HG03060 (cell line): ENCODE data around the gene VAPB.

ENCODE experiments used
- ATAC-seq: cut with Tn5 transposase; IDR thresholded peaks from one replicate; pipeline ENCODE4 v1.9.1; 2021; ENCODE audit warnings: low read depth, moderate number of reproducible peaks; ENCODE audit not compliant: unreplicated experiment

Gene VAPB

DNA sequence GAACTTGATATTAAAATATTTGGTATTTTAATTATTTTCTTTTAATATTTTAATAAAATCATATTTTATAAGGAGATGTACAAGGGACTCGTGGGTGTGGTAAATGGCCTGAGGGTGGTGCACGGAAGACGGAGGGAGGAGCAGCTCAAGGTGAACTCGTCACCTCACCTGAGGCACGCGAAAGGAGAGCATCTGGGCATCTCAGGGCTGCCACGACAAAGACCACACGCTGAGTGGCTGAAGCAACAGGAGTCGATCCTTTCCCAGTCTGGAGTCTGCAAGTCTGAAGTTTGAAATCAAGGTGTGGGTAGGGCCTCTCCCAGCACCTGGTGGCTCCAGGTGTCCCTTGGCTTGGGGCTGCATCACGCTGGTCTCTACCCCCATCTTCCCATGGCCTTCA is 86.4 kb downstream of the VAPB start:
- ATAC-seq, result no peak

DNA sequence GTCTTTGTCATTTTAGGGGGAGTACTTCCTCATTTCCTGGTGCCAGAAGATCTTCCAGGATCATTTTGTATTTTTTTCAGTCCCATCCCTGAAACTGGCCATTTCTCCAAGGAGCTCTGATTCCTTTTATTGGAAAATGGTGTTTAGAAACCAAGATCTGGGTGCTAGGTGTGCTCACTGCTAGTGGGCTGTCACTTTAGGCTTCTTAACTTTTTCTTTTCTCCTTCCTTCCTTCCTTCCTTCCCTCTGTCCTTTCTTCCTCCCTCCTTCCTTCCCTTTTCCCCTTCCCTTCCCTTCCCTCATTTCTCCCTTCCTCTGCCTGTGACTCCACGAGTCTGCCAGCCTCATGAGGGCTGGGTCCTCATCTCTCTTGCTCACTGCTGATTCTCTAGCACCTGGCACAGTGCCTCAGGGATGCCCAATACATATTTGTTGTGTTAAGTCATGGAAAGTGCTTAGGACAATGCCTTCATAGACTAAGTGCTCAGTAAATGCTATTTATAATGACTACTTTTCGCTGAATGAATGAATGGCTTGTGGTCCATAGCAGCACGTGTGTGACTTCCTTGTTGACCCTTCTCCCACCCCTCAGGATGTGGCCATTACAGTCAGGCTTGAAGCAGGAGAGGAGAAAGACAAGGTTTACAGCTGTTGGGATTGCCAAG is 89.2 kb downstream of the VAPB start:
- no peak for ATAC-seq

DNA sequence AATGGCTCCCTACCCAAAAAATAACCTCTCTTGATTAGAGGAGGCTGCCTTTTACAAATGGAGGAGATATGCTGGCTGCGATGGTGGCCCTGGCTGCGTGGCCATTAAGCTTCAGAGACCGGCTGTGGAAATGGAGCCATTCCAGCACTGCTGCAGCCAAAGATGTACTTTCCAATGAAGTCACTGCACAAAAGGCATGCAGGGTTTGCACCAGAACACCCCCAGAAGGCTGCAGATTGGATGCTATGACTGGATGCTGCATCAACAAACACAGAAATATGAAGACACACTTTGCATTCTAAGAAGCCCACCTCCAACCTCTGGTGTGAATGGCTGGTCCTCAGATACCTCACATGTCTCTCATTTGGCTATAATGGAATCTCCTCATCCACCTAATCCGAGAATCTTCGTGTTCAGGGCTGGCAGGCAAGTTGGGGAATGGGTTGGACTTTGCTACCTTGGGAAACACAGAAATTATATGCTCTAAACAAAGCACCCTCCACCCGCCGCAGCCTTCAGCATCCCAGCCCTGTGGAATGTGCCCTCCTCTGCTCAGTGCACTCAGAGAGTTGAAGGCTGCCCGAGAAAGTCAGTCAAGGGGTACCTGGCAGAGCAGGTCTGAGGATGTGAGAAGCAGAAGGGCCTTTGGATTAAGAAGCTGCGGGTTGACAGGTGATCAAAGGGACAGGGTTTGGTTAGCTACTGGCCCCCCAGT is 90.9 kb downstream of the VAPB start:
- ATAC-seq, result no peak

DNA sequence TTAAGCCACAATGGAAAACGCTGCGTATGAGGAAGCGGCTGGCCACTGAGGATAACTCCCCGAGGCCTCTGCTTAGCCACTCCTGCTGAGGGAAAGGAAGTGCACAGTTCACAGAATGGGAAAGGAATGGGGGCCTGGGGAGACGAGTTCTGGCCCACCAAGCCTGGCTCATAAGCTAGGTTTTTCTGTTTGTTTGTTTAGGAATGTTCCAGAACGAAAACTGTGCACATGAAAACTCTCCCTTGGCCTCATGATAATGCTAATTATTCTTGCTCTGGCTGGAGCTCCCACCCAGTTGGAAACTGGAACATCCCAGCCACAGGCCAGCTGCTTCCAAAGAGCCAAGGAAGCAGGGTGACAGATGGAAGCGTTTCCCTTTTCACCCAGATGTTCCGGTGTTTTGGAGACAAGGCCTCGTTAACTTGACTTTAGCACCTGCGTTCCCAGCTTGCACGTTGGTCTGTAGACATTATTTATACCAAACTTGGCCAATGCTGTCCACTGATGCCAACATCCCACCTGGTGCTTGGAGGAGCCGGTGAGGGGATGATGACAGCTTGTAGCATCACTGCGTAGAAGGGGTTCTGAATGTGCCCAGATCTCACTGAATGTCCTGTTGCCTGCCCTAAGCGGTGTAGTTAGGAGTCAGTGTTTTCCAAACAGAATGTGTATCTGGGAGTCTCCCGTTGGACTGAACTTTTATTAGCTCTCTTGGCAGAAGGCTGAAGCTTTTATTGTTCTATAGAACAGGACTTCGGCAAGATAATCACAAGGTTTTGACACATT is 91.7 kb downstream of the VAPB start:
- no peak for ATAC-seq

DNA sequence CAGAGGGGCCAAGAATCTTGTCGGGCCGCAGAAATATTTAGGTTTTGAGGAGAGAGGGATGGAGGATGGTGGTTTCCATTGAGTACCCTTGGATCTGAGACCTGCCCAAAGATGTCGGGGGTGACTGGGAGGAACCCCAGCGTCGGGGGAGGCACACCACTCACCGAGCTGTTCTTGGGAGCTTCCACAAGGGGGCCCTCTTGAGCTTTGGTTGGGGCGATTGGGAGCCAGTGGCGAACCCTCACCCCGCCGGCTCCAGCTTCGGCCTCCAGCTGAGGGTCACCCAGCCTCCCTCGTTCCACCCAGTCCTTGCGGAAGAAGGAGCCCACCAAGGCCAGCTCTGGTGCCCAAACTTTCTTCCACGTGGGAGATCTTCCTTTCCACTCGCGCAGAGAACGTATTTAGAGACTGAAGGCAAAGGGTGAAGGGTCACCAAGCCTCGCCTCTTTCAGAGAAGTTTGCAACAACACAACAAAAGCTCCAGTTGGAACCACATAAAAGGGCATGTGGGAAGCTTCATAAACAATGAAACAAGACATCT is 92.5 kb downstream of the VAPB start:
- ATAC-seq, result no peak

DNA sequence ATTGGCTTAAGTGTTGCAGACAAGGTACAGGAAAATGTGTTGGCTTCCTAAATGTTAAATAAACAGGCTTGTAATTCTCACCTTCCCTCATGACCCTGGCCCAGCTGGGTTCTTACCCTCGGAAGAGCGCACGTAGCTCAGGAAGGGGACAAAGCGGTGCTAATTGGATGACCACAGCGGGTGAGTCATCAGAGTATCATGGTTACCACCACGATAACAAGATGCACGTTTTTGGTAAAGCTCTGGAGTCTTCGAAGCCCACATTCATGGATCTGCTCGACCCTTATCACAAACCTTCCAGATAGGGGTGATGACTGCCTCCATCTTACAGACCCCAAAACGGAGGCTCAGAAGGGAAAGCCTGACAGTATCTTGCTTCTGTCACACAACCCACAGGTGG is 93.4 kb downstream of the VAPB start:
- no peak for ATAC-seq

DNA sequence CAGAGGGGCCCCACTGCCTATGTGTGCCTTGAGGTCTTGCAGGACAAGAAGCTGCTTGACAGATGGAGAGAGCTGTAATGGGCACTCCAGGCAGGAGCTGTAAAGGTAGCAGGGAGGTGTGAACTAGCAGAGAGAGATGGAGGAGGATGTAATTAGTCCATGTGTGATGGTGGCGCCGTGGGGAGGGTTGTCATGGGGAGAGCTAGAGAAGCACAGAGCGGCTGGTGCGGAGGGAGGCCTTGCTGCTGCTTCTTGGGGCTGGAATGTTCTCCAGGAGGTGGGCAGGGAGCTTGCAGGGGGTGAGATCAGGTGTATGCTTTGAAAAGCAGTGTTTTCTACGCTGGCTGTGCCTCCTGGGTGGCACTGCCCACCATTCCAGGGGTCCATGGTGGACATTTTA is 94.0 kb downstream of the VAPB start:
- no peak for ATAC-seq

DNA sequence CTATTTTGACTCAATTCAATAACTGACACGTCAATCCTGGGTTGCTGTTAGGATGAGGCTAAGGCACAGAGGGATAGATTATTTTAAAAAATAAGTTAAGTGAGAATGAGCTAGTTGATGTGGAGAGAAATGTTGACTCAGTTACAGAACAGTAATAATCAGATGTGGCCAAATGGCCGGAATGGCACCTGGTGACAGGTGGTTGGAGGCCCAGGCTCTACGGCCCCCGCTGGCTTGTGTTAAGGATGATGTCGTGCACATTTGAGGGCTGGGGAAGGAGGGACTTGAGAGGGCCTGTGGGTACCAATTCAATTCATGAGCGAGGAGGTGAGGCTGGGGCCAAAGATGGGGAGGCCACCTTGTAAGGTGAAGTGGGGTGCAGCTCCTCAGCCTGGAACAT is 94.4 kb downstream of the VAPB start:
- no peak for ATAC-seq

DNA sequence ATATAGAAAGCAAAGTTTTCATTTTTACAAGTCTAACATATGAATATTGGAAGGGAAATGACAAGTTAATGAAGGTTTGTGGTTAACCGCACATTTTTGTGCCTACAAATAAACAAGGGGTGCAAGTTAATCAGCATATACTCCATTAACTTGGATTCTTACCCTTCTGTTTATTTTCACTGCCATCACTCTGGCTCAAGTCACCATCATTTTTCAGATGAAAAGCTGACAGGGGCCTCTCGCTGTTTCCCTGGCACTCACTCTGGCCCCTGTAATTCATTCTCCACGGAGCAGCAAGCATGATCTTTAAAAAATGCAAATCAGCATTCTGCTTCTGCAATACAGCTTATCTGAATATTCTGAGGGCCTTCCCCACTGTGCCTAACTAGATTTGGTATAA is 96.4 kb downstream of the VAPB start:
- ATAC-seq, result no peak

DNA sequence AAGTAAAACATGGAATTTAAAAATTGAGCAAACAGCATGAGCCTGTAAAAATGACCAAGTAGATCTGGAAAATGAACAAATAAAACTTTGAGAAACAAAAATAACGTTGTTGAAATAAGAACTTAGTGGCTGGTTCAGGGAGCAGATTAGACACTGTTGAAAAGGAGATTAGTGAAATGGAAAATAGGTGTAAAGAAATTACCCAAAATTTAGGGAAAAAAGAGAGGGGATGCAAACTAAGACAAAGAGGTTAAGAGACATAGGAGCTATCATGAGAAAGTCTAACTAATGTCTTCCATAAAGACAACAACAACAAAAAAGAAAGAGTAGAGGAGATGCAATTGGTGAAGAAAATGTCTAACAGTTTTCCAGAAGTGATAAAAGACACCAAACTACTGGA is 97.2 kb downstream of the VAPB start:
- no peak for ATAC-seq

DNA sequence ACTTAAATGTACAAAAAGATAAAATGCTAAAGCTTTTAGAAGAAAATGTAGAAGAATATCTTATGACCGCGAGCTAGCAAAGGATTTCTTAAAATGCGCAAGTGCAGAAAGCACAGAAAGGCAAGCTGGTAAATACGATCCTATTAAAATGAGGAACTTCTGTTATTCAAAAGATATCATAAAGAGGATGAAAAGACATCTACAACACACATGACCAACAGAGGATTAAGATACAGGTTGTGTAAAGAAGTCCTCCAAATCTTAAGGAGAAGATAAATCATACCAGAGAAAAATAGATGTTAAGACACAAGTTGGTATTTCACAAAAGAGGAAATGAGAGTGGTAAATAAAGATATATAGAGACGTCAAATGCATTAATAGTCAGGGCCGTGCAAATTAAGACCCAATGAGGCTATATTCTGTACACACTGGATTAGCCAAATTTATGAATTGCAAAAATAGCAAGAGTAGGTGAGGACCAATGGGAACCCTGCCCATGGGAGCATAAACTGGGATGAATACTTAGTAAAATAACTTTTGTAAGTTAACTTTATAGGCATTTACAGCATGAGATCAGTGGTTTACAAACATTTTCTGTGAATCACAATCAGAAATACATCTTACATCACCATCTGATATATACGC is 103.2 kb downstream of the VAPB start:
- no peak for ATAC-seq

DNA sequence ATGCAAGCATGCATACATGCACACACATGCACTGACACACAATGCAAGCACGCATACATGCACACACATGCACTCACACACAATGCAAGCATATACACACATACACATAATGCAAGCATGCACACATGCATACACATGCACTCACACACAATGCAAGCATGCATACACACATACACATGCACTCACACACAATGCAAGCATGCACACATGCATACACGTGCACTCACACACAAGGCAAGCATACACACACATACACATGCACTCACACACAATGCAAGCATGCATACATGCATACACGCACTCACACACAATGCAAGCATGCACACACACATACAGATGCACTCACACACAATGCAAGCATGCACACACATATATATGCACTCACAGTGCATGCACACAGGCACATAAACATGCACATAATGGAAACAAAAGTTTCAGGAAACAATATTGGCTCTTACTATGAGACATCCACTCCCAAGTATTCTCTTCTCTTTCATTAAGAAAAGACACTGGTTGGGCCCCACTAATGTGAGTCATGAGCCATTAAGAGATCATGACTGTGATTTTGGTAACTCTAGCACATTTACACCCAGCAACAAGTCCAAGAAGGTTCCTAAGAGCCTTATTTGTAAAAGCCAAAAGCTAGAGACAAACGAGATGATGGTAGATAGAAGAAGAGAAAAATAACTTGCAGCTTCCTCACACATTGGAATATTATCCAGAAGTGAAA is 103.9 kb downstream of the VAPB start:
- ATAC-seq, result no peak

DNA sequence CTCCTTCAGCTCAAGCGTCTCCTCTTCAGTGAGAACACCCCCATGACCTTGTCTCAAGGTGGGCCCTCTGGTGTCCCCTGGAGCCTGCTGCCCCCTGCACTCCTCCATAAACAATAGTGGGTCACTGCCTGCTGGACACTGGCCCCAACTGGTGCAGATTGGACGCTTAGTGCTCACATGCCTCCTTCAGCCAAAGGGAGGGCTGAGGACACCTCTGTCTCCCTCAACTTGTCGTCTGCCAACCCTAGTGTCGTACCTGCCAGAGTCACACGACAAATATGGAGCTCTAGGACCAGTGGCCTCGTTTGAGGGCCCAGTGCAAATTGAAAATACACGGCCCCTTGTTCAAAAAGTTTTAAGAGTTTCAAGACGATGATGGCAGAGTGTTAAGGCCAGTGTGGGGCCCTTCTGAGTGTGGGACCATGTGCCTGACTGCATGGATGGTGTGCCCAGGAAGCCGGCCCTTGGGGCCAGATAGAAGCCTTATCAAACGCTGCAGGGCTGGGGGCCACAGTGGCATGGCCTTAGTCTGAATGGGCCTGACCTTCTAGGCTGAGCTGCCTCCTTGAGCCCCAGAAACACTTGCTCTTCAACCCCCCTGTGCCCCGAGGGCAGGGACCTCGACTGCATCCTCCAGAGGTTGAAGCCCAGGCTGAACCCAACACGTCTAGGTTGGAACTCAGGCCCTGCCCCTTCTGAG is 106.0 kb downstream of the VAPB start:
- no peak for ATAC-seq

DNA sequence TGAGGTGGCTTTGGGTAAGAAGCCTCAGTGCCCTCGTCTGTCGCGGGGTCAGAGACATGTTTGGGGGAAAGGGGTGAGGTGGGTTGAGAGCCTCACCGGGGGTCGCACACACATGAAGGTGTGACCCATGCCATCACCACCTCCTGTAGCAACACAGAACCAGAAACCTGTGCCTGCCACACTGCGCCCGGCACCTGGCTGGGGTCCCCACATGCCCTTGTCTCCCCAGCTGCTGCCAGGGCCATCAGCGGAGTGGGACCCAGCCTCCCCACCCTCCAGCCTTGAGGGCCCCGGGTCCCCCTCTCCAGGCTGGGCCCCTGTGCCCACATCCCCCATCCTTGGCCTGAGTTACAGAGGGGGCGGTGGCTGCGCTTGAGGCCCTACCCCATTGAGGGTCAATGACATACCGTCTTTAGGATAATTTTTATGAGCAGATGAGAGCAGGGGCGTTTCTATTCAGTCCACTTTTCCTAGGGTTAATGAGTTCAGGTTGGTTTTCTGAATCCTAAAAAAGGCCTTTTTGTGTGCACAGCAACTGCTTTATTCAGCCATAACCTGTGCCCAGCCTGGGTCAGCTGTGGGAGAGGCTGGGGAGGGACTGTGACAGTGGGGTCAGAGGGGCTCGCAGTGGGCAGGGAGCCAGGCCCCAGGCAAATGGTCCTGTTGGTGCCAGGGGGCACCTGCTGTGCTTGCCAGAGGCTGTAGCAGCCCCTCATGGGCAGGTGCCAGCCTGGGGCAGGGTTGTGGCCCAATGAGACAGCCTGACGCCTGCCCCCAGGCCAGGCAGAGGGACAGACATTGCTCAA is 106.8 kb downstream of the VAPB start:
- ATAC-seq, result no peak

DNA sequence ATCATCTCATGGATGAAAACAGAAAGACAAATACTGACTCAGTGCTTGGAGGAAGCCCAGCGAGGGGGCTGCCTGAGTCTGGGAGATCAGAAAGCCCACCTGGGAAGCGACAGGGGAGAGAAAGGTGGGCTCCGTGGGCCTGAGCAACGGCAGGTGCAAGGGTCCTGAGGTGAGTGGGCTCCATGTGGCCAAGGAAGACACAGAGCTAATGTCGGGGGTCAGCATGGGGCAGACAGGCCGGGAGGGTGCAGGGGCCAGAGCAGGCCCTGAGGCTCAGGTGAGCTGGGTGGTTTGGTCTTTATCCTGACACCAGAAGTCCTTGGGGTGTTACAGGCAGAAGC is 107.4 kb downstream of the VAPB start:
- ATAC-seq, result no peak

DNA sequence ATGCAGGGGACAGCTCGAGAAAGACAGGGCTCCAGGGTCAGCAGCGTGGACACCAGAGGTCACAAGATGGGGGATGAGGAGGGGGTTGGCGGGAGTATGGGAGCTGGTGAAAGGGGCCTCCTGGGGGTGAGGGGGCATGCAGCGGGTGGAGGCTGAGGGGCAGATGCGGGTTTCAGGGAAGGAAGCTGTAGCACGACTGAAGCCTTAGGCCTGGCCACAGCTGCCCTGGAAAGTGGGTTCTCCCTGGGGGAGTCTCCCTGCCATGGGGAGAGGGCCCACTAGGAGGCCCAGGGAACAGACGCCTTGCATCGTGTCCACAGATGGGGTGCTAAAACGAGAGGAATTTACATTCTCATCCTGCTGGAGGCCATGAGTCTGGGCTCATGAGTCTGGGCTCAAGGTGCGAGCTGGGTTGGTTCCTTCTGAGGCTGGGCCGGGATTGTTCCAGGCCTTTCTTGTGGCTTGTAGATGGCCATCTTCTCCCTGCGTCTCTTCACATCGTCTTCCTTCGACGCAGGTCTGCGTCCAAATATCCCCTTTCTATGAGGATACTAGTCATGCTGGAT is 108.1 kb downstream of the VAPB start:
- ATAC-seq, result no peak

DNA sequence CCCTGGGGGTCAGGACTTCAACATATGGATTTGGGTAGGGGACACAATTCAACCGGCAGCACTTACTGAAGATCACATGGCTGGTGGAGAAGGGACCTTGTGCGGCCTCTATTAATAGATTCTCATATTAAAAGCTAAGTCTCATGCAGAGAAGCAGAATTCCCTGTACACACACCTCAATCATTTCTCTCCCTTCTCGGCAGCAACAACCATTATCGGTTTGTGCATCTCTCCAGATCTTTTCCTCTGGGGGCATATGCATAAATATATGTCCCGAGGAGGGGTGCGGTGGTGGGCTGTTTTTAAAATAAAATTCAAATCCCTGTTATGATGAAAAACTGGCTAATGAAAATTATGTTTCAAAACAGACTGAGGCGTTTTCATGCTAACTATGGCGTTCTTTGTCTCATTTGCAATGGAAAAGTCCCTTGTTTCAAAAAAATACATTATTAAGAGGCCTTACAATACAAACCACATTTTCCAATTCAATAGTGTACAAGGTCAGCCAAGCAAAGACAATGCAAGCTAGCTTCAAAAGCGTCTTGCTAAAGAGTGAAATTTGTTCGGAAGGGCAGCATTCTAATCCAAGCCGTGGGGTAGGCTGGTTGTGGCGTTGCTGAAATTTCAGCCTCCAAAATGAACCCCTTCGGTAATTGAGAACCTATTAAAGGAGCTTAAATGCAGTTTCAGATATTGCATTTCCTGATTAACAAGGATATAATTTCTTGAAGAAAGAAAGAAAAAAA is 108.9 kb downstream of the VAPB start:
- no peak for ATAC-seq

DNA sequence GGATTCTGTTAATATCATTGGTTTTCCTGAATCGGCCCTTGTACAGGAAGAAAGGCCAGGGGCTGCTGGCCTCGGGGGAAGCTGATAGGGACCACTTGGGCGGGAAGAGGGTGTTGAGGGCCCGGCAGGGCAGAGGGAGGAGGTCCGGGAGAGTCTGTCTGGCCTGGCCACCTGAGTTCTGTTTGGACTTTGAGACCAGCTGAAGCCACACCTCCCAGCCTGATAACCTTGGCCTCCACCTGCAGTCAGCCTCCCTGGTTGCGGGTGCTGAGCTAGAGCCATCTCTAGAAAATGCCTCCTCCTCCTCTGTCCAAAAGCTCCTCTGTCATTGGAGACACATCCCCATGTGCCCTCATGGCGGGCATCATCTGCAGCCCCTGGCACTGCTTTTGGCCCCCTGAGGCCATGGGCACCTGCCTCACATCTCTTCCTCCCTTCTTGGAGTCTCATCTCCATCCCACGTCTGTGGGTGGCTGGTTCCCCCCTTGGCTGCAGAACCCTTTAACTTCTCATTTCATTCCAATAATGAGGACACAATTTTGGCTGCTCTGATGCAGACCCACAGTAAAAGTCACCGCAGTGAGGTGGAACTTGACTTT is 109.5 kb downstream of the VAPB start:
- ATAC-seq, result no peak
